HEK293 (cell line): ENCODE results near the gene ZNF562.
"Not testable (repeated sequence)": the region's sequence is repeated elsewhere in the genome, so short reads cannot be mapped to it uniquely, and the experiment has no call there.

Experiments
- CTCF ChIP-seq: fragments of 450-650 bp; formaldehyde crosslinking; IDR thresholded peaks from 2 replicates; pipeline ENCODE4 v1.5.1; 2016; ENCODE audit warnings: missing biosample characterization, missing genetic modification characterization
- REST ChIP-seq: fragments of 450-650 bp; formaldehyde crosslinking; IDR thresholded peaks from 2 replicates; pipeline ENCODE4 v1.5.1; 2016; ENCODE audit warnings: missing biosample characterization, missing genetic modification characterization
- ZEB2 ChIP-seq: fragments of 450-650 bp; formaldehyde crosslinking; IDR thresholded peaks from 2 replicates; pipeline ENCODE4 v1.5.1; 2016; ENCODE audit warnings: missing biosample characterization, missing genetic modification characterization
- ZNF121 ChIP-seq: fragments of 450-650 bp; formaldehyde crosslinking; IDR thresholded peaks from 2 replicates; pipeline ENCODE4 v1.5.1; 2016; ENCODE audit warnings: missing biosample characterization, missing genetic modification characterization
- ZNF449 ChIP-seq: fragments of 450-650 bp; formaldehyde crosslinking; IDR thresholded peaks from 2 replicates; pipeline ENCODE4 v1.5.1; 2017; ENCODE audit warnings: missing biosample characterization, mild to moderate bottlenecking, missing genetic modification characterization, moderate library complexity

GRCh38 chr19:9653066-9653555 lies 21.8 kb downstream of the ZNF562 start:
- not testable (repeated sequence) for TF ChIP-seq CTCF (tag by site-specific recombination); ZNF449; REST (tag by site-specific recombination); ZNF121 (tag by site-specific recombination); ZEB2
